Gastrocnemius medialis (tissue), 4 donors: ENCODE results near the gene PAK1.

Source experiments
- POLR2A ChIP-seq, 2 donors: fragments of 450-650 bp; IDR thresholded peaks; one replicate each; pipeline ENCODE4 v1.6.1; 2017; ENCODE audit warnings: antibody characterized with exemption in 2 of 2, mild to moderate bottlenecking in 2 of 2, moderate library complexity in 2 of 2
- TF ChIP-seq, protein P1 (sequence below), 5 experiments: fragments of 450-650 bp in 3 of 5; fragments of 200-600 bp in 2 of 5; sonication (generic) in 2 of 5; IDR thresholded peaks in 4 of 5; conservative IDR thresholded peaks in 1 of 5; 1 replicate in 4 of 5; 2 replicates in 1 of 5; pipeline ENCODE4 v1.5.1; 2016 to 2019; ENCODE audit warnings: antibody characterized with exemption in 5 of 5, mild to moderate bottlenecking in 3 of 5, moderate library complexity in 3 of 5

GRCh38 chr11:77470504-77470903, 3.4 kb downstream of the PAK1 start:
- TF ChIP-seq, protein P1, sequence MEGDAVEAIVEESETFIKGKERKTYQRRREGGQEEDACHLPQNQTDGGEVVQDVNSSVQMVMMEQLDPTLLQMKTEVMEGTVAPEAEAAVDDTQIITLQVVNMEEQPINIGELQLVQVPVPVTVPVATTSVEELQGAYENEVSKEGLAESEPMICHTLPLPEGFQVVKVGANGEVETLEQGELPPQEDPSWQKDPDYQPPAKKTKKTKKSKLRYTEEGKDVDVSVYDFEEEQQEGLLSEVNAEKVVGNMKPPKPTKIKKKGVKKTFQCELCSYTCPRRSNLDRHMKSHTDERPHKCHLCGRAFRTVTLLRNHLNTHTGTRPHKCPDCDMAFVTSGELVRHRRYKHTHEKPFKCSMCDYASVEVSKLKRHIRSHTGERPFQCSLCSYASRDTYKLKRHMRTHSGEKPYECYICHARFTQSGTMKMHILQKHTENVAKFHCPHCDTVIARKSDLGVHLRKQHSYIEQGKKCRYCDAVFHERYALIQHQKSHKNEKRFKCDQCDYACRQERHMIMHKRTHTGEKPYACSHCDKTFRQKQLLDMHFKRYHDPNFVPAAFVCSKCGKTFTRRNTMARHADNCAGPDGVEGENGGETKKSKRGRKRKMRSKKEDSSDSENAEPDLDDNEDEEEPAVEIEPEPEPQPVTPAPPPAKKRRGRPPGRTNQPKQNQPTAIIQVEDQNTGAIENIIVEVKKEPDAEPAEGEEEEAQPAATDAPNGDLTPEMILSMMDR (IDR thresholded peaks at IDR 0.05 in 4 of 5, conservative IDR thresholded peaks at IDR 0.05 in 1 of 5): no peak
- TF ChIP-seq POLR2A (IDR thresholded peaks at IDR 0.05): no peak
